Measurements from ENCODE around the gene PNPLA5. TPM values are rescaled to one million over a fixed set of nuclear protein-coding genes. Genes with fewer than 3 reads are reported as not detected.

Gene PNPLA5
- total RNA-seq, 1 donor from 2014 or later = not detected

DNA sequence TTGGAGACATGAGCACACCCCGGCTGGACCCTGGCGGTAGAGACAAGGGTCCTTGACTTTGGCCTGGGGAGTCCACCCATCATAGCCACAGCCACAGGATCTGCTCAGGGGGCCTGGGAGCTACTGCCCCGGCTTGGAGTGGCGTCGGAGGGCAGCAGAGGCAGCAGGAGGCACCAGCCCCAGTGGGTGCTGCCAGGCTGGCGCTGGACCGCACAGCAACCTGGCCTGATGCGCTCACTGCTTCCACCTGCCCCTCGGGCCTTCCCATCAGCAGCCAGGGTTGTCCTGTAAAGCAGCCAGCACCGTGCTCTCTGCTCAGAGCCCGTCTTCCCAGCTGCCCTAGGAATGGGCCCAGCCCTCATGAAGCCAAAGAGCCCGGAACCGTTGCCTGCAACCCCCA, 51.4 kb downstream of the PNPLA5 start:
- DNase-seq (ENCODE audit: low read depth) = no peak

GRCh38 chr22:43839781-43840180, 52.0 kb downstream of the PNPLA5 start:
- DNase-seq (ENCODE audit: low read depth) = no peak

DNA sequence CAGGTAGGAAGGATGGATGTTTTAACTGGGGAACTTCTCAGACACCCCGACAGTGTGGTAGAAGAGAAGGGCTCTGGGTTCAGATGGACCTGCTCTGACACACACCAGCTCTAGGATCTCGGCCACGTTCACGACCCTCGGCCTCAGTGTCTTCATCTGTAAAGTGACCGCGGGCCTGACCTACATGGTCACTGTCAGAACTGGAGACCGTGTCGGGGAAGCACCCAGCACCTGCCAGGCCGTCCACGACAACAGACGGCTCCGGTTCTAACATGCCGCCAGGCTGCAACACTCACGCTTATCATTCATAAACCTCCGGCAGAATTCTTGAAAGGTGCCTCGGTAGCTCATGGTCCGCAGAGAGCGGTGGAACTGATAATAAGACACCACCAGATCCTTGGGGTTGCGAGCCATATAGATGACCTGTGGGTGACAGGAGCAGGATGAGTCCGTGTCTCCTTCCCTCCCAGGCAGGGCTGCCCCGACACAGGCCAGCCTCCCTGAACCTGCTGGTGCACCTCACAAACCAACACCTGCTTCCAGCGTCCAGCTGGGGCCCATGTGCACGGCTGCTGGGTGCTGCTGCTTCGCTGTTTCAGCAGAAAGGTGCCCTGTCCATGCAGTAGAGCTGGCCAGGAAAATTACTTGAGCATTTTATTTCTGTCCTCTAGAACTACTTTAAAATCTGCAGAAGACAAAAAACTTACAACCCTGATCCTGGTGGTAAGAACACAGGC, 53.1 kb downstream of the PNPLA5 start:
- DNase-seq (ENCODE audit: low read depth) = no peak

DNA sequence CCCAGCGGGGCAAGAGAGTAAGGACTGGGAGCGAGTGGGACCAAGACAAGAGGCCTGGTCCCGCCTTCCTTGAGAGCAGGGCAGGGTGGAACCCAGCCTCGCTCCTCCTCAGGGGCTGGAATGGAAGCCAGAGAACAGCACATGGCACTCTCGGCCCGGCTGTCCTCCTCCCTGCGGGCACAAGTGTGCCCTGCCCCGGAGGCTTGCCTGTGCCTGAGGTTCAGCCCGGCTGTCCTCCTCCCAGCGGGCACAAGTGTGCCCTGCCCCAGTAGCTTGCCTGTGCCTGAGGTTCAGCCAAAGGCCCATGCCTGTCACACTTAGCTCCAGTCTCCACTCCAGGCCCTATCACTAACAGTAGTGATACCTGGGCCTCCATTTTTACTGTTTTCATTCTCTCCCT, 53.7 kb downstream of the PNPLA5 start:
- DNase-seq (ENCODE audit: low read depth) = peak; percentile 40

DNA sequence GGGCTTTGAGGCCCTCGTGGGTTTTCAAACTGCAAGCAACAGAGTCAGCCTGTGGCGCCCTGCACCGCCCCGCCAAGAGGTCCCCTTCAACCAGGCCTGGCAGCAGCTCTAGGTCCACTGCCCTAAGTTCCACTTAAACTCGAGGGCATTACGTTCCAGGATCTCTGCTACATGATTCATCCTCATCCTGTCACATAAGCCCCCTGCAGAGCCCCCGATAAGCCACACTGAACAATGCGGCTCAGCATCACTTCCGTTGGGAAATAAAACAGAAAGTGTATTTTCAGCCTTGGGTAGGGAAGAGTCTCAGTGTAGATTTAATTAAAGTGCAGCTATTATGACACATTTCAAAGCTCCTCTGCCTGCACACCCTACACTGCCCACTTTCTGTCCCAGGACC, 54.1 kb downstream of the PNPLA5 start:
- DNase-seq (ENCODE audit: low read depth) = no peak

DNA sequence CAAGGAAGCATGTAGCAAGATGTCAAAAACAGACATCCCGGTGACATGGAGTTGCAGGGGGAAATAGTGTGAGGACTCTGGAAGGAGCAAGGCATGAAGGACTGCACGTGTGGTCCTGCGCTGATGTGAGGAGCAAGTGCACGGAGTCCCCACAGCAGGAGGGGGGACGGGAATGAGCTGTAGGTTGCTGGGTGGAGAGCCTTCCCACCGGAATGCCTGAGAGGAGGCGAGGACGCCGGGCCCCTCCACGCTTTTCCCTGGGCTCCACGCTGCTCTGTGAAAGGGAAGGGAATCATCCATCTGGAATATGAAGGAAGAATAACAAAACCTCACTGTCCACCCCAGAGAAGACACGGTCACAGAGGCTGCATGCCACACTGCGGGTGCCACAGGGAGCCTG, 56.1 kb downstream of the PNPLA5 start:
- no peak for DNase-seq (ENCODE audit: low read depth)

DNA sequence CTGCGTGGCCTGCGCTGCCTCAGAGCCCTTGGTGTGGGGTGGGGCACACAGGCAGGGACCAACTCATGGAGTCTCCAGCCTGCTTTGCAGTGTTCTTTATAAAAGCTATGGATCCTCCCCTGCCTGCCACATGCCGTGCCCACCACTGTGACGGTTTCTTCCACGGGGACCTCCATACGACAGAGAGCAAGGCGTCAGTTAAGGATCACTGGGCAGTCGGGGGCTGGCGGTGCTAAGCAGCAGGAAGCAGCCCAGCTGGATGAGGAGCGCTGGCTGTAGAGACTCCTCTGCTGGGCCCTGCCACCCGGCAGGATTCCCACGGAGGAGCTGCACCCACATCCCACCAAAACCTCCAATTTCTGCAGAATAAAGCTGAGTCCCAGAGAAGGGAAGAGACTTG, 56.6 kb downstream of the PNPLA5 start:
- DNase-seq (ENCODE audit: low read depth) = no peak

GRCh38 chr22:43833286-43834240, 58.2 kb downstream of the PNPLA5 start:
- DNase-seq (ENCODE audit: low read depth) = peak; percentile 23

DNA sequence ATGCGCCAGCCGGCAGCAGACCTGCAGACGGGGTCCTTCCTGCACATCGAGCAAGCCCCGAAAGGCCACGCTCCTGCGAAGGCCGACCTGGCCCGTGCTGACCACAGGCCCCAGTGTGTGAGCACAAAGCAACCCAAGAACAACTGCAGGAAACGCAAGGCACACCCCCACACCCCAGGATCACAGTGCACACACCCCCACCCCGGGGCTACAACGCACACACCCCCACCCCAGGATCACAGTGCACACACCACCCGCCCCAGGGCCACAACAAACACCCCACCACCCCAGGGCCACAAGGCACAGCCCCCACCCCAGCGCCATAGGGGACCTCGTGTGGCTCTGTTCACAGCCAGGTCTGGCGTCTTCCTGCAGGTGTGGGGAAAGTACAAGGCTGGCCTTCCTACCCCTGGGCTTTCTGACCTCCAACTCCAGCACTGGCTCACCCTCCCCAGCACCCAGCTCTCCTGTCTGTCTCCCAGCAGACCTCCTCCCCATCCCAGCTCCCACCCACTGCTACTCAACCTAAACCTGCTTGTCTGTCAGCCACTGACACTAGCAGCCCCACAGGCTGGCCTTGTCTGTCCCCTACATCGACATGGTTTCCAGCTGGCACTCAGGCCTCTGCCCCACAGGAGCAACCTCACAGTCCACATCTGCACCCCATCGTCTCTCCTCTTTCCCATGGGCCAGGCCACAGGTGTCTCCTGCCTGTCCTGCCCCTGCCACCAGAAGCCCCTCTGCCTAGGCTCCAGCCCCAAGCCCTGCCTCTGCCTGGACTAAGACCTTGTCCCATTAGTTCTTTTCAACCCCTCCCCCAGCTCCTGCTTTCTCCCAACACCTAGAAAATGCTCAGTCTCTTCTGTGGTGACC, 59.2 kb downstream of the PNPLA5 start:
- no peak for DNase-seq (ENCODE audit: low read depth)

DNA sequence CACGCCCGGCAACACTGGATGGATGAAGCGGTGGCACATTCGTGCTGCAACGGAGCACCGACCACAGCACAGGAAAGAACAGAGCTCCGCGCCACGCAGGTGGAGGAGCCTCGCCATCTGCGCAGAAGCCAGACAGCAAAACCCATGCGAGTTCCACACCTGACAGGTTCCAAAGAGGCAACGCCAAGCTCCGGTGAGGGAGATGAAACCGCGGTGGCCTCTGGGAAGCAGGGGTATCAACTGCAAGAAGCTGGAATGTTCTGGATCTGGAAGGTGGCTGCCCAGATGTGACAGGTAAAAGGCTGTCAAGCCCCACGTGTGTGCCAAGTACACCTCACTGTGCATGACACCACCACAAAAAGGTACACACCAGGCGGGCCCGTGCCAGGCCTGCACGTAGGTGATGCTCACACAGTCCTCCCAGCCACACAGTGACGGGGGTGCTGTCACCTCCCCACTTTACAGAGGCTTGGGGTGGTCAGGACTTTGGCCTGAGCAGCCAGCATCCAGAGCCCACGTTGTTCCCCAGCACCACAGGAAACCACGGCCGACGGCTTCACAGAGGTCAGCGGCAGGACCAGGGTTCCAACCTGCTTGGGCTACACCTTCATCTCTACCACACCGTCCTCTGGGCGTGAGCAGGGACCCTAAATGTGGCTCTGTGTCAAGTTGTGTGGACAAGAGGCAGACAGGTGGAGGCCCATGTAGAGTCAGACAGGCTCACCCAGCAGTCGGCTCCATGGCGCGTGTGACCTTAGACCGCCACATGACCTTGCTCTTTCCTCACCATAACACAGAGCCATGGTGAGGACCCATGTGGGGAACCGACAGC, 60.0 kb downstream of the PNPLA5 start:
- no peak for DNase-seq (ENCODE audit: low read depth)

GRCh38 chr22:43830931-43831560, 60.8 kb downstream of the PNPLA5 start:
- DNase-seq (ENCODE audit: low read depth) = no peak

- peak; percentile 65 for DNase-seq (ENCODE audit: low read depth)
These were observed 61.6 kb downstream of the PNPLA5 start for GRCh38 chr22:43829904-43830851.

Other genes with a start within 250 kb of the PNPLA5 start
- gene EFCAB6, start 79.7 kb downstream of the PNPLA5 start, total RNA-seq = 2.7 and 4.6 TPM in 2 replicates
- gene SULT4A1, start 29.5 kb downstream of the PNPLA5 start, total RNA-seq = 0.36 TPM in 1 of 2 replicates, not detected in the other
- gene PNPLA3, start 31.8 kb upstream of the PNPLA5 start, total RNA-seq = 25.0 and 34.5 TPM in 2 replicates
- 32.6 and 34.8 TPM in 2 replicates for gene SAMM50, start 63.4 kb upstream of the PNPLA5 start, total RNA-seq
- gene PARVB, start 132.3 kb upstream of the PNPLA5 start, total RNA-seq = 53.2 and 80.0 TPM in 2 replicates